Fibroblast of mammary gland (primary cell): ENCODE measurements around the gene RAB10.
"Not testable (repeated sequence)": the region's sequence is repeated elsewhere in the genome, so short reads cannot be mapped to it uniquely, and the experiment has no call there.

Source experiments
- DNase-seq: peaks from one replicate; pipeline ENCODE4 v3.0.0-alpha.2; 2010; ENCODE audit warnings: low read depth
- H3K4me3 ChIP-seq: 2 replicates; pipeline ENCODE4 v1.5.1; 2011; ENCODE audit warnings: low read depth, mild to moderate bottlenecking, low read length, moderate library complexity; ENCODE audit not compliant: control insufficient read depth
- CTCF ChIP-seq: conservative IDR thresholded peaks from 2 replicates; pipeline ENCODE4 v1.5.1; 2011; ENCODE audit warnings: low read depth, low read length, inconsistent platforms; ENCODE audit not compliant: control insufficient read depth, insufficient read depth

The RAB10 gene

GRCh38 chr2:26016012-26016705, 17.7 kb upstream of the RAB10 start:
- no peak for DNase-seq
- no peak overlapping the region for H3K4me3 ChIP-seq
- no peak for TF ChIP-seq CTCF

- not testable (repeated sequence) for DNase-seq, H3K4me3 ChIP-seq
Observed at GRCh38 chr2:26016706-26017045, 17.2 kb upstream of the RAB10 start.

- H3K4me3 ChIP-seq: no peak overlapping the region
- no peak for DNase-seq
Observed at GRCh38 chr2:26017464-26018183, 16.3 kb upstream of the RAB10 start.

GRCh38 chr2:26018184-26019055, 15.5 kb upstream of the RAB10 start:
- TF ChIP-seq CTCF: no peak
- DNase-seq: peak; percentile 94
- no peak overlapping the region for H3K4me3 ChIP-seq

More at GRCh38 chr2:26017464-26018183, 16.3 kb upstream of the RAB10 start:
- no peak for TF ChIP-seq CTCF

GRCh38 chr2:26020231-26020640, 13.6 kb upstream of the RAB10 start:
- no peak for DNase-seq
- no peak overlapping the region for H3K4me3 ChIP-seq
- no peak for TF ChIP-seq CTCF

GRCh38 chr2:26024260-26024659, 9.6 kb upstream of the RAB10 start:
- no peak for TF ChIP-seq CTCF
- no peak for DNase-seq
- H3K4me3 ChIP-seq: no peak overlapping the region

- no peak overlapping the region for H3K4me3 ChIP-seq
- no peak for DNase-seq
- TF ChIP-seq CTCF: no peak
Observed at GRCh38 chr2:26025509-26025908, 8.4 kb upstream of the RAB10 start.

- not testable (repeated sequence) for H3K4me3 ChIP-seq, DNase-seq
Observed at GRCh38 chr2:26028083-26028482, 5.8 kb upstream of the RAB10 start.

GRCh38 chr2:26032586-26033269, 1.2 kb upstream of the RAB10 start:
- H3K4me3 ChIP-seq: peak overlapping the region; percentile 81
- not testable (repeated sequence) for DNase-seq
